ENCODE data around the gene ASF1B. TPM values are rescaled to one million over a fixed set of nuclear protein-coding genes. Genes with fewer than 3 reads are reported as not detected.
A peak's percentile ranks its signal among the peaks of the same experiment; 100 is the strongest.

ASF1B gene
- total RNA-seq, 2 donors from 2014 or later = 37.8 to 47.8 TPM

GRCh38 chr19:14149509-14149994, 13.2 kb upstream of the ASF1B start:
- DNase-seq = no peak
- Histone ChIP-seq H3K27ac (ENCODE audit: low read depth, low read length) (peak overlapping the region; percentile 53), H3K4me3 (ENCODE audit: low read length) (no peak overlapping the region), H3K27me3 (ENCODE audit: control insufficient read depth, insufficient read depth, low read length, poor library complexity, severe bottlenecking) (no peaks in the 10 kb centered on the region), H3K4me1 (ENCODE audit: control insufficient read depth, insufficient read depth, low read length) (no peaks in the 10 kb centered on the region), H3K9ac (ENCODE audit: extremely low read depth, low read length, poor library complexity, severe bottlenecking) (no peak overlapping the region), H3K9me3 (ENCODE audit: control insufficient read depth, low read length) (no peaks in the 10 kb centered on the region), H3K36me3 (ENCODE audit: control insufficient read depth, insufficient read depth, low read length) (peaks cover 11% of the 10 kb centered on the region)
- TF ChIP-seq, protein P1, sequence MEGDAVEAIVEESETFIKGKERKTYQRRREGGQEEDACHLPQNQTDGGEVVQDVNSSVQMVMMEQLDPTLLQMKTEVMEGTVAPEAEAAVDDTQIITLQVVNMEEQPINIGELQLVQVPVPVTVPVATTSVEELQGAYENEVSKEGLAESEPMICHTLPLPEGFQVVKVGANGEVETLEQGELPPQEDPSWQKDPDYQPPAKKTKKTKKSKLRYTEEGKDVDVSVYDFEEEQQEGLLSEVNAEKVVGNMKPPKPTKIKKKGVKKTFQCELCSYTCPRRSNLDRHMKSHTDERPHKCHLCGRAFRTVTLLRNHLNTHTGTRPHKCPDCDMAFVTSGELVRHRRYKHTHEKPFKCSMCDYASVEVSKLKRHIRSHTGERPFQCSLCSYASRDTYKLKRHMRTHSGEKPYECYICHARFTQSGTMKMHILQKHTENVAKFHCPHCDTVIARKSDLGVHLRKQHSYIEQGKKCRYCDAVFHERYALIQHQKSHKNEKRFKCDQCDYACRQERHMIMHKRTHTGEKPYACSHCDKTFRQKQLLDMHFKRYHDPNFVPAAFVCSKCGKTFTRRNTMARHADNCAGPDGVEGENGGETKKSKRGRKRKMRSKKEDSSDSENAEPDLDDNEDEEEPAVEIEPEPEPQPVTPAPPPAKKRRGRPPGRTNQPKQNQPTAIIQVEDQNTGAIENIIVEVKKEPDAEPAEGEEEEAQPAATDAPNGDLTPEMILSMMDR (conservative IDR thresholded peaks at IDR 0.05) = no peak
- no peaks in the 10 kb centered on the region for H3K9me3 Mint-ChIP-seq
- 89 to 96% methylated on average over 9 to 16 of the region's 21 CpGs for WGBS, 2 experiments (ENCODE audit: insufficient coverage in 1 of 2, insufficient read length in 1 of 2)
- H3K27me3 Mint-ChIP-seq (ENCODE audit: insufficient read depth) = no peaks in the 10 kb centered on the region
- peaks cover 2% of the 10 kb centered on the region for H3K4me1 Mint-ChIP-seq
- H3K36me3 Mint-ChIP-seq (ENCODE audit: low read depth) = peaks cover 19% of the 10 kb centered on the region
- no peak overlapping the region for H3K4me3 Mint-ChIP-seq
- H3K27ac Mint-ChIP-seq = no peak overlapping the region

GRCh38 chr19:14148751-14149410, 12.5 kb upstream of the ASF1B start:
- Histone ChIP-seq H3K4me1 (ENCODE audit: control insufficient read depth, insufficient read depth, low read length) (no peaks in the 10 kb centered on the region), H3K36me3 (ENCODE audit: control insufficient read depth, insufficient read depth, low read length) (peaks cover 11% of the 10 kb centered on the region), H3K27ac (ENCODE audit: low read depth, low read length) (no peak overlapping the region), H3K9ac (ENCODE audit: extremely low read depth, low read length, poor library complexity, severe bottlenecking) (no peak overlapping the region), H3K9me3 (ENCODE audit: control insufficient read depth, low read length) (no peaks in the 10 kb centered on the region), H3K4me3 (ENCODE audit: low read length) (no peak overlapping the region), H3K27me3 (ENCODE audit: control insufficient read depth, insufficient read depth, low read length, poor library complexity, severe bottlenecking) (no peaks in the 10 kb centered on the region)
- no peak overlapping the region for H3K27ac Mint-ChIP-seq
- H3K4me3 Mint-ChIP-seq = no peak overlapping the region
- peaks cover 2% of the 10 kb centered on the region for H3K4me1 Mint-ChIP-seq
- WGBS, 2 experiments (ENCODE audit: insufficient coverage in 1 of 2, insufficient read length in 1 of 2) = 80 to 90% methylated on average over 4 to 11 of the region's 13 CpGs
- no peak for DNase-seq
- TF ChIP-seq, protein P1 (conservative IDR thresholded peaks at IDR 0.05) = no peak
- peaks cover 14% of the 10 kb centered on the region for H3K36me3 Mint-ChIP-seq (ENCODE audit: low read depth)
- no peaks in the 10 kb centered on the region for H3K9me3 Mint-ChIP-seq
- H3K27me3 Mint-ChIP-seq (ENCODE audit: insufficient read depth) = no peaks in the 10 kb centered on the region

DNA sequence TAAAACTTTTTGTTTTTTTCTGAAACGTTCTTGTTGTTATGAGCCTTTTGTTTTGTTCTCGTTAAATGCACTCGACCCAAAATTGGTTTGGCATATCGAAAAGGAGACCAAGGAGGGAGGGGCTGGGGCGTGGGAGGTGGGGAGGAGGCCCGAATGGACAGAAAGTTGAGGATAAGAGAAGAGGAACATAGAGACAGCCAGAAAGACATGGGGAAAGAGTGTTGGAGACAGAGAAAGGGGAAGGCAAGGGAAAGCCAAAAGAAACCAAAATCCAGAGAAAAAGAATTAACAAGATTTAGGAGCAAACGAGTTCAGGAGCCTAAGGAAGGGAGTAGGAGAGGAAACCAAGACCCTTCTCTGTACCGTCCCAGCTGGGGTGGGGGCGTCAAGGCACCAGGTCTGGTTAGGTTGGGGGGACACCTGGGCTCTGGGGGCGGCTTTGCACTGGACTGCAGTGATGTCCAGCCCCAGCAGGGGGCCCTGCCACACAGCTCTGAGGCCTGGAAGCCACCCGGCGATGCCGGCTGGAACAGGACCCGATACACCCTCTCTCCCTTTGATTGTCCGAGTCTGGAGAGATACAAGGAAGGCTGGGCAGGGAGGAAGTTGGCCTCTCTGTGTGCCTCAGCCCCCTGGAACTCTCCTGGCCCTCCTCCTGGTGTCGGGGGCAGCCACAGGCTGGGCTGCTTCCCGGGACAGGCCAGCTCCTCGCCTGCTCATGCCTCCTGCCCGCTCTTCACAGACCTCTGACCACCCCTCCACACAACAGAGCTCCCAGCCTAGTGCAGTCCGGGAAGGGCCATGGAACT, 11.6 kb upstream of the ASF1B start:
- TF ChIP-seq, protein P1 (conservative IDR thresholded peaks at IDR 0.05) = peak; percentile 75
- Histone ChIP-seq H3K27me3 (ENCODE audit: control insufficient read depth, insufficient read depth, low read length, poor library complexity, severe bottlenecking) (no peaks in the 10 kb centered on the region), H3K4me1 (ENCODE audit: control insufficient read depth, insufficient read depth, low read length) (no peaks in the 10 kb centered on the region), H3K9me3 (ENCODE audit: control insufficient read depth, low read length) (no peaks in the 10 kb centered on the region), H3K36me3 (ENCODE audit: control insufficient read depth, insufficient read depth, low read length) (peaks cover 9% of the 10 kb centered on the region), H3K27ac (ENCODE audit: low read depth, low read length) (no peak overlapping the region), H3K9ac (ENCODE audit: extremely low read depth, low read length, poor library complexity, severe bottlenecking) (no peak overlapping the region), H3K4me3 (ENCODE audit: low read length) (no peak overlapping the region)
- peaks cover 12% of the 10 kb centered on the region for H3K36me3 Mint-ChIP-seq (ENCODE audit: low read depth)
- H3K9me3 Mint-ChIP-seq = no peaks in the 10 kb centered on the region
- H3K27ac Mint-ChIP-seq = peak overlapping the region; percentile 75
- no peak overlapping the region for H3K4me3 Mint-ChIP-seq
- peaks cover 2% of the 10 kb centered on the region for H3K4me1 Mint-ChIP-seq
- 88 to 94% methylated on average over 8 to 20 of the region's 20 CpGs for WGBS, 2 experiments (ENCODE audit: insufficient coverage in 1 of 2, insufficient read length in 1 of 2)
- H3K27me3 Mint-ChIP-seq (ENCODE audit: insufficient read depth) = no peaks in the 10 kb centered on the region
- DNase-seq = peak; percentile 76
